Fibroblast of skin of scalp (primary cell): ENCODE results near the gene WDR82.

Experiments
- DNase-seq: peaks from one replicate; pipeline ENCODE4 v3.0.0-alpha.2; 2013

WDR82 gene

DNA sequence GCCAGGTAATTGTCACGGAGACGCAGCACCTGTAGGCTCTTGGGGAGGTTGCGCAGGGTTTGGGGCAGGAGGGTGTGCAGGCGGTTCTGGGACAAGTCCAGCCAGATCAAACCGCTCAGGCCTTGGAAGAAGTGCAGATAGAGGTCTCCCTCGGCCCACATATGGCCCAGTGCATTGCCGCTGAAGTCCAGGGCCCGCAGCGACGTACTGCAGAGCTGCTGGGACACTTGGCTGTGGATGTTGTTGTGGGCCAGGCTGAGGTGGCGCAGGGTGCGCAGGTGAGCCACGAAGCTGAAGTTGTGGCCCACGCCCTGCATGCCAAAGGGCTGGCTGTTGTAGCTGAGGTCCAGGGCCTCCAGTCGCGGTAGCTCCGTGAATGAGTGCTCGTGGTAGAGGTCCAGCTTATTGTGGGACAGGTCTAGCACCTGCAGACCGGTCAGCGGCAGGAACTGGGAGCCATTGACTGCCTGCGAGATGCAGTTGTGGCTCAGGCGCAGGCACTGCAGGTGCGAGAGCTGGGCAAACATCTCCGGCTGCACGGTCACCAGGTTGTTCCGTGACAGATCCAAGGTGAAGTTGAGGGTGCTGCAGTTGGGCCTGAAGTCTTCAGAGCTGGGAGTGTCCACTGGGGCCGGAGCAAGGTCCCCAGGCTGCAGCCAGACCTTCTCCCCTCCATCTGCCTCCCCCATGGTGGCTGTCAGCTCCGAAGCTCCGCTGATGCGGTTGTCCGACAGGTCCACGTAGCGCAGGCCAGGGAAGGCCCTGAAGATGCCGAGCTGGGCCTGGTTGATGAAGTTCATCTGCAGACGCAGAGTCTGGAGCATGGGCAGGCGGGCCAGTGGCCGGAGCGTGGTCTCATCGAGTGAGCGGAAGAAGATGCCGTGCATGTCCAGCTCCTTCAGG lies 55.9 kb downstream of the WDR82 start:
- DNase-seq: no peak

DNA sequence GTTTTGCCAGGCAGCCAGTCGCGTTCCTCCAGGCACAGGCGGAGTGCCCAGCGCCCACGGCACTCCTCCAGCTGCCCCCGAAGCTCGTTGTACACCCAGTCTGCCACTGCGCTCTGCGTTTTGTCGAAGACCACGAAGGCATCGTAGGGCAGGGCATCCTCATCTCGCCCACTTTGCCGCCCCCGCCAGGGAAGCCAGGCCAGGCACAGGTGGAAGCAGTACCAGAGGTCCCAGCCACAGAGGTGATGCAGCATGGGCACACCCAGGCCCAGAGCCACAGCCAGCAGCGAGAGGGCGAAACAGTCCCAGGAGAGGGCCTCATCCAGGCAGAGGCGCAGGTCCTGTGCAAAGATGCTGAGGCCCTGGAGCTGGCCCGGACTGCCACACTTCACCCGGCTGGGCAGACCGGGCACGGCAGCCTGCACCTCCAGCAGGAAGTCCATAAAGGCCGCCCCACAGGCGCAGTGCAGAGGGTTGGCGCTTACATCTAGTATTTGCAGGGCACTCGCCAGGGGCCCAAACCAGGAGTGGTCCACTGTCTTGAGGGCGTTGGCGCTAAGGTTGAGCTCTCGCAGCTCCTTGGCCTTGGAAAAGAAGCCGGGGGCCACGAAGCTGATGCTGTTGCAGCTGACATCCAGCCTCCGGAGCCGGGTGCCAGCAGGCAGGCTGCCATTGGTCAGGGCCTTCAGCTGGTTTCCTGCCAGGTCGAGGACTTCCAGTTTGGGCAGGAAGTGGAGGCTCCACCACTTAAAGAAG lies 56.7 kb downstream of the WDR82 start:
- no peak for DNase-seq

DNA sequence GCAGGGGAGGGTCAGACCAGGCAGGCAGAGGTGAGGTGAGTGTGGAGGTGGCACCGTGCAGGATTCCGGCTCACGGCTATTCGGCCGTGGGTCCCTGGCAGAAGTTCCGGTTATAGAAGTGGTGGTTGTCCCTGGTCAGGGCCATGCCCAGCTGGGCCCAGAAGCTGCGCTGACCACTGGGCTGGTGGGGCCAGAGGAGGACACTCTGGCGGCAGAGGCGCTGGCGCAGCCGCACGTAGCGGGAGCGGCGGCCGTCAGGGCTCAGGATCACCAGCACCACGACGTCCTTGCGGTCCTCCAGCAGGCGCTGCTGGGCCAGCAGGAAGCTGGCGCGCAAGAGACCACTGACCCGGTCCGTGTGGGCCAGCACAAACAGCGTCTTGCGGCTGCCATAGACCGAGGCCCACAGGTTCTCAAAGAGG lies 57.3 kb downstream of the WDR82 start:
- DNase-seq: no peak

DNA sequence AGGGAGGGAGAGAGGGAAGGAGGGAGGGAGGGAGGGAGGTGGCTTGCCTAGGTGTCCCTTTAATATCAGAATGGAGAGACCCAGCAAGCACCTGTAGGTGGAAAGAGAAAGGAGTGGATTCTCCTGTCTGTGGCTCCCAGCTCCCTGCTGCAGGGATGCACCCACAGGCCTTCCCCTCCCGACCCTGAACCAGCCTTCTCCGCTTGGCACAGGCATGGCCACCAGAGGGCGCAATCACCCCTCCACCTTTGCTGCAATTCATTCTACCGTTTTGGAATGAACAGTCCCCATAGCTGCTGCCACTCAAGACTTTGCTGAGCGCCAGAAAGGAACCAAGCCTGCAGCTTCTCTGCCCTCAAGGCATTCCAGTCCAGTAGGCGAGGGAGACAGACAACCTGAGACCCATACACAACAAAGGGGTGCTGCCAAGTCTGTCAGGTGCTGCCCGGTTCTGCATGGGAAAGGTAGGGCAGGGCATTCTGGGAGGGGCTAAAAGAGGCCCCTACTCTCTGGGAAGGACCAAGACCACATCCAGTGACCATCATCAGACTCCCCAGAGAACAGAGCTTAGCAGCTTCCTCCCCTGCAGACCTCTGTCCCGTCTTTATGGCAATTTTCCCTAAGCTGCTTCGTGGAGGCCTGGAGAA lies 57.9 kb downstream of the WDR82 start:
- peak; percentile 72 for DNase-seq

DNA sequence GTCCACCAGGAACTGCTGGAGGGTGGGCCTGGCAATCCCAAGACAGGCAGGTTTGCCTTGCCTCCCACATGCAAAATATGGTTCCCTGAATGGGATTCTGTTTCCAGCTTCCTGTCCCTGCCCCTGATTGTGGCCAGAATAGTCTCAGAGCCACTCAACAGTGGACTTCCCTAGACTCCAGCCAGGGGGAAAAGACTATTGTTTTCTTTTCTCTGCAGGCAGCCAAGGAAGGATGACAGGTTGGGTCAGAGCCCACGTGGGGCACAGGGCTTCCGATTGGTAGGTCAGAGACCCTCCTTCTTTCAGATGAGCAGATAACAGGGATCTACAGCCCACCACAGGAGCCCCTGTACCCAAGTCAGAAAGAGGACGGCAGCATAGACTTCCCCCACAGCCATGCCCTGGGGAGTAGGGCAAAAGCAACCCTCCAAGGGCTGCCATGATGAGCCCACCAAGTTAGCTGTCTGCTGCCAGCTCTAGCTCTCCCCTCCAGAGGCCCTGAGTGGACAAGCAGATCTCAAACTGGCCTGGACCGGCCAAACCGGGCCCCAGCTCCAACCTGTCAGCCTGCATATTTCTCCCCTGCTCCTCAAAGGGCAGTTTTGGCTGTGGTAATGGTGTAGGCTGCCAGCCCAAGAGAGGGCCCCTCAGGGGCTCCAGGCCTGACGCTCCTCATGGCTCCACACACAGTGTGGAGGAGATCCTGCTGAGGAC lies 59.4 kb downstream of the WDR82 start:
- DNase-seq: no peak

DNA sequence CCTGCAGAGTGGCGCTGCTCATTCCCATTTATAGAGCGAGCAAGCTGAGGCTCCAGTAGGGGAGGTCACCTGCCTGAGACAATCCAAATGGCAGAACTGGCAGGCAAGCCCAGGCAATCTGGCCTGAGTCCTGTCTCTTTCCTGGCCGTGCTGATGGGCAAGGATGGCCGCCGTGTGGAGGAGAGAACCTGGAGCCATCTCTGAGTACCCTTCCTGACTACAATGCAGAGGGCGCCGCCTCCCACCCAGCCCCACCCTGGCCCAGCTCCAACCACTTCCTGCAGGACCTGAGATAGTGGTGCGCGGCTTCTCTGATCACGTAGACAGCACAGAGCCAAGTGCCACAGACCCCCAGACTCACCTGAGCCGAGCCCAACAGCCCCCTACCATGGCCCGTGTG lies 60.0 kb downstream of the WDR82 start:
- DNase-seq: no peak

DNA sequence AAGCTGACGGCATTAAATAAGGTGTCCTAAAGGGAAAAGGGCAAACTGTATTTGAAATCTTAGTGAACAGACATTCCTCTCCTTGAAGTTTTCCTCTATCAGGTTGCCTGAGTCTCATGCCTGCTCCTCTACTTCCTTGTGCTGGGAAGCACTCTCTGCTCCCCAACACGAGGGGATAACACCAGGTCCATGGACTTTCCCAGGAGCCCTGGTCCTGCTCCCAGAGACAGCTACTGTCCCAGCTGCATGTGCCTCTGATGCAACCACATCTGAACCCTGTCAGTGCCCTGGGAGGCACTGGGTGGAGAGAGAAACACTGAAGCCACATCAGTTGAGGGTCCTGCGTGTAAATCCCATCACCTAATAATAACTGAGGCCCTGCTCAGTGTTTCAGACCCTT lies 60.4 kb downstream of the WDR82 start:
- no peak for DNase-seq

DNA sequence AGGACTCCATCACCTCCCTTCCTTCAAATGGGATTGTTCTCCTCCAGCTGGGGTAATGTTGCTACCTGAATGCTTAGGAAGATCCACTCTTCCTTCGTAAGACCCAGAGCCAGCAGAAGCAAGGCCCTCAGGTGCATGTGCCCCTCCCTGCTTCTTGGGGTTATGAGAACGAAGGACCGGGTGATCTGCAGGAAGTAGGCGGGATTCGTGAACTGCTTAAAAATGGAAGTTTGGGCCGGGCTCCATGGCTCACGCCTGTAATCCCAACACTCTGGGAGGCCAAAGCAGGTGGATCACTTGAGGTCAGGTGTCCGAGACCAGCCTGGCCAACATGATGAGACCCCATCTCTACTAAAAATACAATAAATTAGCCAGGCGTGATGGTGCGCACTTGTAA lies 61.0 kb downstream of the WDR82 start:
- DNase-seq: no peak

DNA sequence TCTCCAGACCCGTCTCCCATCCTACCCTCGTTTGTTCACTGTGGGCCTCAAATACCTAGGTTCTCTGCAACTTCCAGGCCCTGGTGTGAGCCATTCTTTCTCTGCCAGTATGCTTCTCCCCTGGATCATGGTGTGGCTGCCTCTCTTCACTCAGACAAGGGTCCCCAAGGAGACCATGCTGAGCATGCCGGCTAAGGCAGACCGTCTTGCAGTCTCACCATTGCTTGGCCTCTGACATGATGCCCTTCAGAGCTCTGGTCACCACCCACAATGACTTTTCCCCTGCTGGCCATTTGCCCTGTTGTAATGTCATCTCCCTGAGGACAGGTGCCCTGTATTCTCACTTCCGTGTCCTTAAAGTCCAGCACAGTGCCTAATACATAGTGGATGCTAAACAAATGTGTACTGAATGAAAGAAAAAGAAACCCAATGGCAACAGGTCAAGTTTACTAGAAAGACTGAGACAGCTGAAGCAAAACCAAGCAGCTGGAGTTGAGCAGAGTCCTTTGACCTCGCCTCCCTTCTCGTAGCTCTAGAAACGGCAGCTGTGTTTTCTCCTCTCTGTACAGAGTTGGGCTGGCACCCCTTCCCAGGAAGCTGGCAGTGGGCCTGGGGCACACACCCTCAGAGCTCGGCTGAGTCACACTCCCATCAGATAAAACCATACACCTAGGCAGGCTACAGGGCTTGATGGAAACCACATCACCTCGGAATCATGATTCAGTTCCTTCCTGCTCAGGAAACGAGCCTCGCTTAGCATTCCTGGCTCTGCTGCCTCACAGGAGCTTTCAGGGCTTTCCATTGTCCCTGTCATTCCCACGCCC lies 61.7 kb downstream of the WDR82 start:
- no peak for DNase-seq

DNA sequence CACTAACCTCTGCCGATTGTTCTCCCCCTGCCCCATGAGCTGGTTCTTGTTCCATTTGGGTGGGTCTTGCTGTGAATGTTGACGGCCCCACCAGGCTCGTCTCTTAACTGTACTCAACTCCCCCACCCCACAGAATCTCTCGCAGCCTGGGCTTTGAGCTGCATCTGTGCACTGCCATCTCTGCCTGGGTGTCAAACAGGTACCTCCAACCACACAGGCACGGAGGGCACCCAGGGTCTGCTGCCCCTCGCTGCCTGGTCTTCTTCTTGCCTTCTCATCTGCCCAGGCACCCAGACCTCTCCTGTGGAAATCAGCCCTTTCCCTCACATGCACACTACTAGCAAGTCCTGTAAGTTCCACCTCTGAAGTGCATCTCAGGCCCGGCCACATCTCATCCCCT lies 63.1 kb downstream of the WDR82 start:
- DNase-seq: no peak

DNA sequence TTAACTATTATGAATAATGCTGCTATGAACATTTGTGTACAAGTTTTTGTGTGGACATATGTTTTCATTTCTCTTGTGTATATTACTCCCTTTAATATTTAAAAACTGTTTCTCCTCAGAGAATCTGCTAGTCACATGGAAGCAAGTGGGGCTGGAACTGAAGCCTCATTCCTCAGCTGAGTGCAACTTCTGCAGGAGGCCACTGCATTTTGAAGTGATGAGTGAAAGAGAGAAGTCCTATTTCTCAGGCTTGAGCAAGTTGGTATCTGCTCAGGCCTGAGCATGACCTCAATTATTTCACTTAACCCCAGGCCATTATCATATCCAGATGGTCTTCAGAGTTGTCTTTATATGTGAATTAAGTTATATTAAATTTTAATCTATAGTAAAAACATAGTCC lies 64.5 kb downstream of the WDR82 start:
- DNase-seq: no peak

DNA sequence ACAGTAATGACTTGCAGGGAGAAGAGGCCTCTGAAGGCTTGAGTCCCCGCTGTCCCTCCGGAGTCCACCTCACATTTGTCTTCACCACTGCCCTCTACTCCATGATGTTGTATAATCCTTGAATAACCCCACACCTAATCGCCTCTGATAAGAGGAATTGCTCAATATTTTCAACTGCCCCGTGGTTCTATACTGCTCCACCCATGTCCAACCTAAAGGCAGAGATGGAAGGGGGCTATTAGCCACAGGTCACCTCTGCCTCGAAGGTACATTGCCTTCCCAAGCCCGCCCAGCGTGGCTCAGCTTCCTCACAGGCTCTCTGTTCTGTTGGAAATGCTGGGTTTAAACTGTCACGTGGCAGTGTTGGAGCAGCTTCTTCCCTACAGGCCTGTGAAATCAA lies 65.4 kb downstream of the WDR82 start:
- no peak for DNase-seq

DNA sequence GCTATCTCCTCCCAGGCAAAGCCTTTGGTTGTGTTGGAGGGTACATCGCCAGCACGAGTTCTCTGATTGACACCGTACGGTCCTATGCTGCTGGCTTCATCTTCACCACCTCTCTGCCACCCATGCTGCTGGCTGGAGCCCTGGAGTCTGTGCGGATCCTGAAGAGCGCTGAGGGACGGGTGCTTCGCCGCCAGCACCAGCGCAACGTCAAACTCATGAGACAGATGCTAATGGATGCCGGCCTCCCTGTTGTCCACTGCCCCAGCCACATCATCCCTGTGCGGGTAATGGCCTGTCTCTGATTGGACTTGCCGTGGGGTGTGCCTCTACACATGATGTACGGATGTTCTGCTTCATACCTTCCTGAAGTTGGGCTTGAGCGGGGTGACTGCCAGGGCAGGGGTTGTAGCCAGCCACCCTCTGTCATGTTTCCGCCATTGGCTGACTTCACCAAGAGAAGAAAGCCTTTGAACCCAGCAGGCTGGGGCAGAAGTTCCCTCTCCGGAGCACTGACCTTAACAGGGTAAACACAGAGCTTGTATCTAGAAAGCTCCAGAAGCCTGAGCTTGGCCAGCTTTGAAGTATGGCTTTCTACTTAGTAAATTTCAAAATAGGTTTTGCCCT lies 67.1 kb downstream of the WDR82 start:
- no peak for DNase-seq

DNA sequence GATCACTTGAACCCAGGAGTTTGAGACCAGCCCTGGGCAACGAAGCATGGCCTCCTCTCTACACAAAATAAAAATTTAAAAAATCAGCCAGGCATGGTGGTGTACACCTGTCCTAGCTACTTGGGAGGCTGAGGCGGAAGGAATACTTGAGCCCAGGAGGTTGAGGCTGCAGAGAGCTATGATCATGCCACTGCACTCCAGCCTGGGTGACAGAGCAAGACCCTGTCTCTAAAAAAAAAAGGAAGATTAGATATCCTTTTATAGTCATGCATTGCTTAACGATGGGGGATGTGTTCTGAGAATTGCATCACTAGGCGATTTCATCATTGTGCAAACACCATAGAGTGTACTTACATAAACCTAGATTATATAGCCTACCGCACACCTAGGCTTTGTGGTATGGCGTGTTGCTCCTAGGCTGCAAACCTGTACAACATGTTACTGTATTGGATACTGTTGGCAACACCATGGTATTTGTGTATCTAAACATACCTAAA lies 67.9 kb downstream of the WDR82 start:
- no peak for DNase-seq

DNA sequence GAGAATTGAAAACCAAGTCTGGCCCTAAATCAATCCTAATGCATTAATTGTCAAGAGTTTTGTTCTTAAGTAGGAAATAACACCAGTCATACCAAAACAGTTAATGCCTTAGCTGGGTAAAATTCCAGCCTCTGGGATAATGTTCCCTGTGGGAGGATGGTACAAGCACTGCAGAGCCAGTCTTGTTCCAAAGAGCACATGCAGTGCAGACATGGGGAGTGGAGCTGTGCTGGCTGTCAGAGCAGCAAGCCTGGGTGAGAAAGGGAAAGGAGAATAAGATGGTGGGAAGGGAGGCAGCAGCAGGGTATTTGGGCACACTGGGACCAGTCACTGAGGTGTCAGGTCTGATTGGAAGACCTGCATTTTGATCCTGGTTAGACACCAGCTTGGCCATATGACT lies 68.4 kb downstream of the WDR82 start:
- no peak for DNase-seq

DNA sequence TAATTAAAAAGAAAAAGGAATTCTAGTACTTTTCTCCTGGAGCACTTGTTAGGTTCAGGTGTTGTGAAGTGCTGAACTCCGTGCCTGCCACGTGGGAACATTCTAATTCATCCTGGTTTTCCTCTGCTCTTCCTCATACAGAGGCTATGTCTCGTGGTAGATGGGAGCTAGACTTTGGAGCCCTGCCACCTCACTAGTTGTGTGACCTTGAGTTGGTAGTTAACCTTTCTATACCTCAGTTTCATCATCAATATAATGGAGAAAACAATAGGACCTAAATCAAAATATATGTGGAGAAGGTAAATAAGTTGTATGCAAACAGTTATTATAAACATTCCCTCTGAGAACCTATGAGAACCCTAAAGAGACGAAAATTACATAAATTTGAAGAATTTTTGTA lies 69.9 kb downstream of the WDR82 start:
- no peak for DNase-seq

DNA sequence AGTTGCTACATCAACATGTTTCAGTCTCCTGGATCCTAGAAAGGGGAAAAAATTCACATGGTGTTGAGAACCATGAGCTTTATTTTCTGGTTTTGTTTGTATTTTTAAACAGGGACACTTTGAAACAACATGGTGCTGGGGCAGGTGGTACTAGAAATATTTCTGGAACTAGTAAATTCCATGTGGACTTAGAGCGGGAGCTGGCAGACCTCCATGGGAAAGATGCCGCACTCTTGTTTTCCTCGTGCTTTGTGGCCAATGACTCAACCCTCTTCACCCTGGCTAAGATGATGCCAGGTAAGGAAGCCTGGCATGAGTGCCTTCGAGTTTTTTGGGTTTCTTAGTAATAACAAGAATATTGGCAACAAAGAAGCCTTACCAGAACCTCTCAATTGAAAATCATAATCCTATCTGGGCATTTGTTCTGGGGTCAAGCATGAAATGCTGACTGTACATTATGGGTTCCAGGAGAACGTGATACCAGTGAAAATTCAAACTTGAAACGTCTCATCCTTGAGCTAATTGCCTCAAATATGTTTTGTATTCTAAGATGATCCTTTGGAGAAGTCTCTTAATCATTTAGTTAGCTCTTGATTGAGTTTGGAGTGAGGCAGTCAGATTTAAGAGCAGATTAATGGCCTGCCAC lies 72.6 kb downstream of the WDR82 start:
- no peak for DNase-seq
